HK-2 (cell line): ENCODE results near the gene SRPK3.

Experiments used
- DNase-seq: peaks from one replicate; pipeline ENCODE4 v3.0.0-alpha.2; 2018; ENCODE audit not compliant: unreplicated experiment

SRPK3 gene

DNA sequence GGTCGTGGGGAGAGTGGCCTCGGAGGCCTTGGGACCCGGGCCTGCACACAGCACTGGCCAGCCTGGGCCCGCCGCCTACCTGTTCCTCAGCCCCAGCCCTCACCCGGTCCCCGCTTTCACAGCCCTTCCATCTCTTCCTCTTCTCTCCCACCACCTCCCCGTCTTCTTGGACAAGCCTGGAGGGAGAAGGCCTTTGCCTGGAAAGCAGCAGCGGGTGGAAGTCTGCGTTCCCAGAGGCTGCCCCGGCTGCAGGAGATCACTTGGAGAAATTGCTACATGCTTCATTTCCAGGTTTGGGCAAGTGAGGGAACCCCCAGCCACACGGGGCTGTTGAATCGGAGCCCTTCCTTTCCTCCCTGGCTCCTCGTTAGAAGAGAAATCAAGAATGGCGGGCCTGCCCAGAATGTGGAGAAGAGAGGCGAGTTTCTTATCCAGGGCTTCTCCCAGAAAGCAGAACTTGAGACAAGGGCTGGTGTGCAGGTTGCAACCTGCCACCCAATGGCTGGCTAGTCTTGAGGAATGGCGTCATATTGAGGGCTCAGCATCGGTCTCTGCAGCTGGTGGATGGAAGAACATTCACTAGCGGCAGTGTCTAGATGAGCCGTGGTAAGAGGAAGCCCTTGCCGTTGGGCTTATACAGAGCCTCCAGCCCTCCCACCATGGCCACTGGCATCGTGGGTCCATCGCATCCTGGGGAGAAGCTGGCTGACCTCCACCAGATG is 50.7 kb downstream of the SRPK3 start:
- no peak for DNase-seq

GRCh38 chrX:153832728-153833127 is 51.9 kb downstream of the SRPK3 start:
- DNase-seq, result no peak
